Measurements from ENCODE around the gene ZAP70. TPM values are rescaled to one million over a fixed set of nuclear protein-coding genes. Genes with fewer than 3 reads are reported as not detected.

The ZAP70 gene
- total and polyA plus RNA-seq, 4 donors, result 5.1 to 8.3 (median 5.5) TPM

- Histone ChIP-seq H3K9ac (ENCODE audit: insufficient read depth in 1 of 2, low read length in 2 of 2) (no peak overlapping the region), H3K27me3 (ENCODE audit: control insufficient read depth in 3 of 3, insufficient read depth in 3 of 3, low read length in 2 of 3) (no peaks in the 10 kb centered on the region), H3K4me3 (no peak overlapping the region), H3K9me3 (ENCODE audit: control insufficient read depth in 4 of 4, insufficient read depth in 3 of 4, low read length in 3 of 4) (no peaks in the 10 kb centered on the region), H3K4me1 (ENCODE audit: control insufficient read depth in 5 of 5, insufficient read depth in 5 of 5, low read length in 5 of 5) (peaks cover 0 to 20% (median 0%) of the 10 kb centered on the region in 5 donors), H3K27ac (ENCODE audit: low read depth in 1 of 2, low read length in 1 of 2) (no peak overlapping the region), H3K36me3 (ENCODE audit: control insufficient read depth in 4 of 4, insufficient read depth in 4 of 4, low read length in 4 of 4) (peaks cover 23 to 65% (median 36%) of the 10 kb centered on the region in 4 donors)
- no peak for ATAC-seq (ENCODE audit: insufficient read depth, low FRiP score)
- no peak for TF ChIP-seq CTCF (IDR thresholded peaks at IDR 0.05; ENCODE audit: control extremely low read depth, extremely low read depth)
- DNase-seq, result no peak
- WGBS, 2 donors, result 84 to 89% methylated on average over 20 of the region's 20 CpGs
Measured at GRCh38 chr2:97763176-97763845, 49.9 kb downstream of the ZAP70 start.

- Histone ChIP-seq H3K9ac (ENCODE audit: insufficient read depth in 1 of 2, low read length in 2 of 2) (no peak overlapping the region), H3K27me3 (ENCODE audit: control insufficient read depth in 3 of 3, insufficient read depth in 3 of 3, low read length in 2 of 3) (no peaks in the 10 kb centered on the region), H3K4me1 (ENCODE audit: control insufficient read depth in 5 of 5, insufficient read depth in 5 of 5, low read length in 5 of 5) (peaks cover 0 to 20% (median 0%) of the 10 kb centered on the region in 5 donors), H3K9me3 (ENCODE audit: control insufficient read depth in 4 of 4, insufficient read depth in 3 of 4, low read length in 3 of 4) (no peaks in the 10 kb centered on the region), H3K36me3 (ENCODE audit: control insufficient read depth in 4 of 4, insufficient read depth in 4 of 4, low read length in 4 of 4) (peaks cover 19 to 53% (median 27%) of the 10 kb centered on the region in 4 donors), H3K4me3 (no peak overlapping the region), H3K27ac (ENCODE audit: low read depth in 1 of 2, low read length in 1 of 2) (no peak overlapping the region)
- no peak for TF ChIP-seq CTCF (IDR thresholded peaks at IDR 0.05; ENCODE audit: control extremely low read depth, extremely low read depth)
- DNase-seq (no peak), ATAC-seq (ENCODE audit: insufficient read depth, low FRiP score) (no peak)
- WGBS, 2 donors, result 91% methylated on average over 11 of the region's 11 CpGs
Measured at GRCh38 chr2:97764559-97765263, 51.3 kb downstream of the ZAP70 start.

- no peak for ATAC-seq (ENCODE audit: insufficient read depth, low FRiP score)
- no peak for DNase-seq
- 79 to 92% methylated on average over 4 of the region's 4 CpGs for WGBS, 2 donors
- no peak overlapping the region for H3K9ac ChIP-seq (ENCODE audit: insufficient read depth in 1 of 2, low read length in 2 of 2)
- TF ChIP-seq CTCF (IDR thresholded peaks at IDR 0.05; ENCODE audit: control extremely low read depth, extremely low read depth), result no peak
- peaks cover 0 to 22% (median 0%) of the 10 kb centered on the region in 5 donors for H3K4me1 ChIP-seq (ENCODE audit: control insufficient read depth in 5 of 5, insufficient read depth in 5 of 5, low read length in 5 of 5)
- H3K27ac ChIP-seq (ENCODE audit: low read depth in 1 of 2, low read length in 1 of 2), result no peak overlapping the region
- H3K36me3 ChIP-seq (ENCODE audit: control insufficient read depth in 4 of 4, insufficient read depth in 4 of 4, low read length in 4 of 4), result peaks cover 19 to 42% (median 25%) of the 10 kb centered on the region in 4 donors
- no peak overlapping the region for H3K4me3 ChIP-seq
- H3K27me3 ChIP-seq (ENCODE audit: control insufficient read depth in 3 of 3, insufficient read depth in 3 of 3, low read length in 2 of 3), result no peaks in the 10 kb centered on the region
- H3K9me3 ChIP-seq (ENCODE audit: control insufficient read depth in 4 of 4, insufficient read depth in 3 of 4, low read length in 3 of 4), result no peaks in the 10 kb centered on the region
Measured at GRCh38 chr2:97765933-97766332, 52.6 kb downstream of the ZAP70 start.
